ENCODE results near the gene NR1H4. TPM values are rescaled to one million over a fixed set of nuclear protein-coding genes. Genes with fewer than 3 reads are reported as not detected.
A peak's percentile ranks its signal among the peaks of the same experiment; 100 is the strongest.

NR1H4 gene
- total and polyA plus RNA-seq, 4 donors, result 33.5 to 106 (median 55.0) TPM

GRCh38 chr12:100566887-100567637 is 93.4 kb downstream of the NR1H4 start:
- H3K27me3 ChIP-seq (ENCODE audit: control insufficient read depth in 4 of 4, insufficient read depth in 4 of 4, low read length in 3 of 4), result no peaks in the 10 kb centered on the region
- TF ChIP-seq, protein P1, sequence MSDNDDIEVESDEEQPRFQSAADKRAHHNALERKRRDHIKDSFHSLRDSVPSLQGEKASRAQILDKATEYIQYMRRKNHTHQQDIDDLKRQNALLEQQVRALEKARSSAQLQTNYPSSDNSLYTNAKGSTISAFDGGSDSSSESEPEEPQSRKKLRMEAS (IDR thresholded peaks at IDR 0.05), result peak; percentile 62
- TF ChIP-seq FOXA1 (IDR thresholded peaks at IDR 0.05), result no peak
- H3K27ac ChIP-seq (ENCODE audit: low read depth in 1 of 2, low read length in 2 of 2), result no peak overlapping the region
- no peak overlapping the region for H3K4me3 ChIP-seq (ENCODE audit: low read depth in 1 of 3, low read length in 3 of 3)
- H3K9ac ChIP-seq (ENCODE audit: low read depth in 1 of 2, low read length in 2 of 2), result no peak overlapping the region
- WGBS, result 24% methylated on average over 3 of the region's 3 CpGs
- no peaks in the 10 kb centered on the region for H3K9me3 ChIP-seq (ENCODE audit: control insufficient read depth in 4 of 4, low read length in 3 of 4)
- H3K36me3 ChIP-seq (ENCODE audit: control insufficient read depth in 4 of 4, insufficient read depth in 3 of 4, low read depth in 1 of 4, low read length in 3 of 4), result peaks cover 0 to 9% (median 4%) of the 10 kb centered on the region in 4 donors
- H3K4me1 ChIP-seq (ENCODE audit: control insufficient read depth in 4 of 4, insufficient read depth in 4 of 4, low read length in 3 of 4), result no peaks in the 10 kb centered on the region
- no peak for DNase-seq (ENCODE audit: low spot score)

DNA sequence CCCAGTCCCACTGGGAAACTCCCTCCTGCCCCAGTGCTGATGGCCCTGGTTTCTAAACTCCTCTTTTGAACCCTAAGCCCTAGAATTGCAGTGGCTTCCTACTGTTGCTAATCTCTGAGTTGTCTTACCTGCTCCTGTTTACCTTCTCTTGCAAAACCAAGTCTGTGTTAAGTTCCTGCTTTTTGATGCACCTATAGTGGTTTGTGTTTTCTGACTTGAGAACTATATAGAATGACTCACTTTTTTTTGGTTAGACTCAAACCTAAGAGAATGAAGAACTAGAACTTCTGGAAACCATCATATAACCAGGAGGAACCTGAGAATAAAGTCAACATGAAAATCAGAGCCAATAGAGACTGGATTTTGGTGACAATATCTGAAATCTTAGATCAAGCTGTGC is 94.3 kb downstream of the NR1H4 start:
- Histone ChIP-seq H3K9ac (ENCODE audit: low read depth in 1 of 2, low read length in 2 of 2) (no peak overlapping the region), H3K36me3 (ENCODE audit: control insufficient read depth in 4 of 4, insufficient read depth in 3 of 4, low read depth in 1 of 4, low read length in 3 of 4) (peaks cover 0 to 4% (median 2%) of the 10 kb centered on the region in 4 donors), H3K4me1 (ENCODE audit: control insufficient read depth in 4 of 4, insufficient read depth in 4 of 4, low read length in 3 of 4) (peaks cover under 1 to 2% (median under 1%) of the 10 kb centered on the region in 4 donors), H3K27me3 (ENCODE audit: control insufficient read depth in 4 of 4, insufficient read depth in 4 of 4, low read length in 3 of 4) (no peaks in the 10 kb centered on the region), H3K27ac (ENCODE audit: low read depth in 1 of 2, low read length in 2 of 2) (no peak overlapping the region), H3K4me3 (ENCODE audit: low read depth in 1 of 3, low read length in 3 of 3) (no peak overlapping the region), H3K9me3 (ENCODE audit: control insufficient read depth in 4 of 4, low read length in 3 of 4) (no peaks in the 10 kb centered on the region)
- no peak for DNase-seq (ENCODE audit: low spot score)
- TF ChIP-seq RAD21 (IDR thresholded peaks at IDR 0.05) (no peak), HNF4A (conservative IDR thresholded peaks at IDR 0.05) (no peak), EGR1 (IDR thresholded peaks at IDR 0.05; ENCODE audit: low read depth in 2 of 2) (no peak), FOXA1 (IDR thresholded peaks at IDR 0.05) (no peak), SP1 (IDR thresholded peaks at IDR 0.05) (no peak), GABPA (IDR thresholded peaks at IDR 0.05 in 1 of 2, conservative IDR thresholded peaks at IDR 0.05 in 1 of 2) (no peak), JUND (IDR thresholded peaks at IDR 0.05) (no peak), HNF4G (IDR thresholded peaks at IDR 0.05) (no peak), FOXA2 (IDR thresholded peaks at IDR 0.05) (no peak), RXRA (IDR thresholded peaks at IDR 0.05) (no peak), REST (IDR thresholded peaks at IDR 0.05) (no peak), YY1 (IDR thresholded peaks at IDR 0.05) (no peak), TAF1 (conservative IDR thresholded peaks at IDR 0.05) (no peak), NR2F2 (IDR thresholded peaks at IDR 0.05) (no peak)
- TF ChIP-seq, protein P1 (IDR thresholded peaks at IDR 0.05), result no peak
- TF ChIP-seq, protein P2, sequence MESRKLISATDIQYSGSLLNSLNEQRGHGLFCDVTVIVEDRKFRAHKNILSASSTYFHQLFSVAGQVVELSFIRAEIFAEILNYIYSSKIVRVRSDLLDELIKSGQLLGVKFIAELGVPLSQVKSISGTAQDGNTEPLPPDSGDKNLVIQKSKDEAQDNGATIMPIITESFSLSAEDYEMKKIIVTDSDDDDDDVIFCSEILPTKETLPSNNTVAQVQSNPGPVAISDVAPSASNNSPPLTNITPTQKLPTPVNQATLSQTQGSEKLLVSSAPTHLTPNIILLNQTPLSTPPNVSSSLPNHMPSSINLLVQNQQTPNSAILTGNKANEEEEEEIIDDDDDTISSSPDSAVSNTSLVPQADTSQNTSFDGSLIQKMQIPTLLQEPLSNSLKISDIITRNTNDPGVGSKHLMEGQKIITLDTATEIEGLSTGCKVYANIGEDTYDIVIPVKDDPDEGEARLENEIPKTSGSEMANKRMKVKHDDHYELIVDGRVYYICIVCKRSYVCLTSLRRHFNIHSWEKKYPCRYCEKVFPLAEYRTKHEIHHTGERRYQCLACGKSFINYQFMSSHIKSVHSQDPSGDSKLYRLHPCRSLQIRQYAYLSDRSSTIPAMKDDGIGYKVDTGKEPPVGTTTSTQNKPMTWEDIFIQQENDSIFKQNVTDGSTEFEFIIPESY (IDR thresholded peaks at IDR 0.05), result no peak
- TF ChIP-seq, protein P3, sequence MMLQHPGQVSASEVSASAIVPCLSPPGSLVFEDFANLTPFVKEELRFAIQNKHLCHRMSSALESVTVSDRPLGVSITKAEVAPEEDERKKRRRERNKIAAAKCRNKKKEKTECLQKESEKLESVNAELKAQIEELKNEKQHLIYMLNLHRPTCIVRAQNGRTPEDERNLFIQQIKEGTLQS (IDR thresholded peaks at IDR 0.05), result no peak
